ENCODE measurements around the gene IL13.

The IL13 gene

GRCh38 chr5:132655821-132656773 lies 1.9 kb upstream of the IL13 start:
- DNase-seq (ENCODE audit: low read depth in 3 of 3): no peak

- DNase-seq (ENCODE audit: low read depth in 3 of 3): no peak
Measured at GRCh38 chr5:132656774-132657355, 1.1 kb upstream of the IL13 start.

GRCh38 chr5:132658381-132659302 lies 669 bp downstream of the IL13 start:
- no peak for DNase-seq (ENCODE audit: low read depth in 3 of 3)

DNA sequence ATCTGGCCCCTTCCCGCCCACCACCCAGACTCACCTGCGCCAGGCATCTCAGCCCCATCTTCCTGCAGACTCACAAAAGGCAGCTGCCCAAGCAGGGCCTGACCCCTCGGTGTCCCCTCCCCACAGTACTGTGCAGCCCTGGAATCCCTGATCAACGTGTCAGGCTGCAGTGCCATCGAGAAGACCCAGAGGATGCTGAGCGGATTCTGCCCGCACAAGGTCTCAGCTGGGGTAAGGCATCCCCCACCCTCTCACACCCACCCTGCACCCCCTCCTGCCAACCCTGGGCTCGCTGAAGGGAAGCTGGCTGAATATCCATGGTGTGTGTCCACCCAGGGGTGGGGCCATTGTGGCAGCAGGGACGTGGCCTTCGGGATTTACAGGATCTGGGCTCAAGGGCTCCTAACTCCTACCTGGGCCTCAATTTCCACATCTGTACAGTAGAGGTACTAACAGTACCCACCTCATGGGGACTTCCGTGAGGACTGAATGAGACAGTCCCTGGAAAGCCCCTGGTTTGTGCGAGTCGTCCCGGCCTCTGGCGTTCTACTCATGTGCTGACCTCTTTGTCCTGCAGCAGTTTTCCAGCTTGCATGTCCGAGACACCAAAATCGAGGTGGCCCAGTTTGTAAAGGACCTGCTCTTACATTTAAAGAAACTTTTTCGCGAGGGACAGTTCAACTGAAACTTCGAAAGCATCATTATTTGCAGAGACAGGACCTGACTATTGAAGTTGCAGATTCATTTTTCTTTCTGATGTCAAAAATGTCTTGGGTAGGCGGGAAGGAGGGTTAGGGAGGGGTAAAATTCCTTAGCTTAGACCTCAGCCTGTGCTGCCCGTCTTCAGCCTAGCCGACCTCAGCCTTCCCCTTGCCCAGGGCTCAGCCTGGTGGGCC lies 1.9 kb downstream of the IL13 start:
- no peak for DNase-seq (ENCODE audit: low read depth in 3 of 3)

DNA sequence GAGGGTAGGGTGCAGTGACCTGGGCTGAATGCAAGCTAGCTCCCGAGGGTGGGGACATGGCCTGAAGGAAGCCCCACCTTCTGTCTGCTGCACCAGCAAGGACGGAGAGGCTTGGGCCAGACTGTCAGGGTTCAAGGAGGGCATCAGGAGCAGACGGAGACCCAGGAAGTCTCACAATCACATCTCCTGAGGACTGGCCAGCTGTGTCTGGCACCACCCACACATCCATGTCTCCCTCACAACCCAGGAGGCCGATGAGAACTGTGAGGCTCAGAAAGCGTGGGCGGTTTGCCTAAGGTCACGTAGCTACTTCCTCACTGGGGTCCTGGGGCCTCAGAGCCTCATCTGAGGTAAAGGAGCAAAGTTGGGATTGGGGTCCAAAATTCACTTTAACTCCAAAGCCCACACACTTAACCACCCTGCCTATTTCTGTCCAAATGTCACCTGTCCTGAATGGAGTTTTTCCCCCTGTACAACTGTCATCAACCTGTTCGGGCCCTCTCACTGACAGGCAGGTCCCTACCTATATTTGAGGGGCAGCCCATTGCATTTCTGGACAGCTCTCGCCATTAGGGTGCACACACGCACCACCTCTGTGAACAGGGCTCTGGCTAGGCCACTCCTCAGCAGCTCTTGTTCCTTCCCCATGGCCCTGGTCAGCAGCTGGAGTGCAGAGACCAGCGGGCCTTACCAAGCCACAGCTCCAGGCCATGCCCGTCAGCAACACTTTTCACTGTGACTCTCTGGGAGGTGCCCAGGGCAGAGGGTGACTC lies 3.4 kb downstream of the IL13 start:
- DNase-seq (ENCODE audit: low read depth in 3 of 3): no peak

DNA sequence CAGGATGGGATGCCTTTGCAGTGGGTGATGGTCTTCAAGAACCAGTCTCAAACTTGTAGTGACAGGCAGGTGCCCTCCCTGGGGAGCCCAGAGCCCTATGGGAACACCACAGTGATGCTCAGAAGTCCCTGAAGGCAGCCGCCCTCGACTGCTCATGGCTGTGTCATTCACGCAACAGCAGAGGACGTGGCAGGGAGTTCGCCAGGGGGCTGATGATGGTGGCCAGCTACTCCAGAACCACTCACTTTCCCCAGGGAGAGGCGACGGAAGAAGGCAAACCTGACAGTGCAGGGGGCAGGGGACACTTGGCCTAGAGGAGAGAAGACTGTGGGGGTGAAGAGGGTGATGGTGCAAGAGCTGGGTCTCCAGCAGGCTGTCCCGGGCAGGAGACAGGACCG lies 4.0 kb downstream of the IL13 start:
- no peak for DNase-seq (ENCODE audit: low read depth in 3 of 3)

DNA sequence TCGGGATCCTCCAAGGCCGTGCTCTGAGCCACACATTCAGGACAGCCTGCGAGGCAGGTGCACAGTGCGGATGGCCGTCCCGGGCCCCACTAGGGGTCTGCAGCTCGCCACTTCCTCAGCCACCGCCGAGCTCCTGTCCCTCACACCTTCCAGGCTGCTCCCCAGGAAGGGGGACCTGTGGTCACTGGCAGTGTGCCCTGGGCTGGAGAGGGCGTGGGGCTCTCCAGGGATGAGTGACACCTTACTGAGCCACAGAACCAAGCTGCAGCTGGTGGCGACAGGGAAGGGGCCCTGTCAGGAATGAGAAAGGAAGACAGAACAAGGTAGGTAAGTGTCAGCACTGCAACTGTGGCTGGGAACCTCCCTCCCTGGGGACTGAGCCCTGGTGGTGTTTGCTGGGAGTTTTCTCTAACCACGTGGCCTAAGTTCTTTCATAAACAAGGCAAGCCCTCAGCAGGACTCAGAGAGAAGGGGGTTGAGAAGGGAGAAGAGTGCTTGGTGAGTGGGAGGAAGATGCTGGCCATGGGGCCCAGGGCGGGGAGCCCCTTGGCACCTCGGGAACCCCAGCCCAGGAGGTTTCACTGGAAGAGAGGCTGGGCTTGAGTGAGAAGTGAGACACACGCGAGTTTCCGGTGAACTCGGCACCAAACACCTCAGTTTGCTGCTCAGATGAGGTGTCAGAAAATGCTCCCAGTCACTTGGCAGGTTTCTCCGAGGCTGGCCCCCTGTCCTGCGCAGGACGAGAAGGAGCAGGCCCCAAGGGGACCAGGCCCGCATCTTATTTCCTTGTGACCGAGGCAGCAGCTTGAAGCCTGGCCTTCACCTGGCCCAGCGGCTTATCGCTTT lies 5.2 kb downstream of the IL13 start:
- peak; percentile 28 to 62 (median 38) for DNase-seq (ENCODE audit: low read depth in 3 of 3)

DNA sequence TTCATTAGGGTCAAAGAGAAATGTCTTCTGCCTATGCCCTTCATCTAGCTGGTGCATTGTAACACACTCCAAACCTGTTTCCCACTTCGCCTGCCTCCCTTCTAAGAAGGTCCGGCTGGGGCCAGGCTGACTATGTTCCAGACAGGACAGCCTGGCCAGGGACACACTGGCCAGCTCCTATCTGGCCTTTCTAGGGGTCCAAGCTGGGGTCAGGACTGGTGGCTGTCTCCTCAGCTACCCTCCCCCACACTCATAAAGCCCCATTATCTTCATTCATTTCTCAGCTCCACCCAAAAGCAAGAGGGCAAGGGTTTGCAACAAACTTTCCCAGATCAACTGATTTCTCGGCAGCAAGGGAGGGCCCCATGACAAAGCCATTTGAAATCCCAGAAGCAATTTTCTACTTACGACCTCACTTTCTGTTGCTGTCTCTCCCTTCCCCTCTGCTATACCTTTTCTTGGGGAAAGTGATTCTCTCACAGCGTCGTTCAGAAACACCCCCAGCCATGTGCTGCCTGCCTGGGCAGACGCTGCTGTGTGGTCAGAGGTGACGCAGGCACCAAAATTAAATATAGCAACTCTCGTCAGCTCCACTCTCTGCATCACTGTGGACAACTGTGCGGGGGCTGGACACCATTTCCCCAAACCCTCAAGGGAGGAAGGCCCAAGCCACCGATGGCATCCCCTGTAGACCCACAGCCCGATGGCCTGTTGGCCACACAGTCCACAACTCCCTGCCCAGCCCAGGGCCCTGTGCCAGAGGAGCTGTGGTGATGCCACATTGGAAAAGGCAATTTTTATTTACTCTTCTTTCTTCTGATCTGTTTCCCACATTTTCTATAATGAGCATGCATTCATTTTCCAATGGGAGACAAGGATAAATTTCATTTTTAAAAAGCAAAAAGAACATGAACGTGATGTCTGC lies 6.1 kb downstream of the IL13 start:
- DNase-seq (ENCODE audit: low read depth in 3 of 3): no peak

- no peak for DNase-seq (ENCODE audit: low read depth in 3 of 3)
Measured at GRCh38 chr5:132664696-132665209, 6.8 kb downstream of the IL13 start.

DNA sequence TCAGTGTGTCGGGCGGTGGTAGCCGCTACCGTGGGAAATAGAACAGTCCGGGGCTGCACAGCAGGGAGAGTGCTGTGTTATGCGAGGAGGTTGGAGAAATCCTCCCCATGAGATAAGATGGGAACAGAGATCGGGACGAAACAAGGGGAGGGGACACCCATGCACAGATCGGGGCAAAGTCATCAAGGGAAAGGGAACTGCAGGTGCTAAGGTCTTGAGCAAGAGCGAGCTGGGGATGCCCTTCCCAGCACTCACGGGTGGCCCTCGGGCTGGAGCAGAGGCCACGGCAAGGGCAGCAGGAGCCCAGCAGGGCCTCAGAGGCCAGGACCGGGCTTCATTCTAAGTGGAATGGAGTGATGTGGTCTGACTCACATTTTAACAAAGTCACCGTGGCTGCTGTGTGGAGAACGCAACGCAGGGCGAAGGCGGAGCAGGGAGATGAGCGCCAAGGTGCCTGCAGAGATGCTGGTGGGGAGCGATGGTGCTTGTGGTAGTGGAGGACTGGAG lies 7.7 kb downstream of the IL13 start:
- DNase-seq (ENCODE audit: low read depth in 3 of 3): no peak

DNA sequence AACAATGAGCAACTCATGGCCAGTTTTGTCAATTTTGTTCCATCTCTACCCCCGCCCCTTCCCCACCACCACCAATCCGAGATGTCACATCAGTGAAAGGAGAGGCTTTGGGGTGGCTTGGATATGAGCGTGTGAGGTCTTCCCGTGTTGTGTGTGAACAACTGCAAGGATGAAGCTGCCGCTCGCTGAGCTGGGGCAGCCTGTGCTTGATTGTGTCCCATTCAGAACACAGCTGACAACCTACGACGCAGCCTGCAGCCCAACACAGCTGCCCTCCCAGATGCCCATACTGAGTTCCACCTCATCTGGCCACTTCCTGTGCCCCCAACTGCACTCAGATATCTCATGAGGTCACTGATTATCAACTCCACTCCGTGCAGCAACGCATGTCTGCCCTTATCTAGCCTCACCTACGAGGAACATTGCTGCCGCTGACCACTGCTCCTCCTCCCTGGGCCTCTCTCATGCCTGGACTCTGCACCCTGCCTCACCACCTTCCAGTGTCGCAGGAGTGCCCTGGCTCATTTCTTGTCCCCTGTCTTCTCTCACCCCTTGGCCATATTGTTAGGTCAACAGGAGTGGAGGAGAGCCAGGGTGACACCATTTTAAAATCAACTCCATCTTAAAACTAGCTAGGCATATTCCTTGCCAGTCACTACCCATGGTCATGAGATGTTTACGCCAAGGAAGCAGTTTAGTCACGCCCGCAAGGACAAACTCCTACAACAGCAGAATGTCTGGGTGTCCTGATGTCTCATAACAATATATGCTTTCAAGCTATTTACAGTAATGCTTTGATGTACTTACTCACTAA lies 8.5 kb downstream of the IL13 start:
- no peak for DNase-seq (ENCODE audit: low read depth in 3 of 3)

- no peak for DNase-seq (ENCODE audit: low read depth in 3 of 3)
Measured at GRCh38 chr5:132667309-132667708, 9.3 kb downstream of the IL13 start.

DNA sequence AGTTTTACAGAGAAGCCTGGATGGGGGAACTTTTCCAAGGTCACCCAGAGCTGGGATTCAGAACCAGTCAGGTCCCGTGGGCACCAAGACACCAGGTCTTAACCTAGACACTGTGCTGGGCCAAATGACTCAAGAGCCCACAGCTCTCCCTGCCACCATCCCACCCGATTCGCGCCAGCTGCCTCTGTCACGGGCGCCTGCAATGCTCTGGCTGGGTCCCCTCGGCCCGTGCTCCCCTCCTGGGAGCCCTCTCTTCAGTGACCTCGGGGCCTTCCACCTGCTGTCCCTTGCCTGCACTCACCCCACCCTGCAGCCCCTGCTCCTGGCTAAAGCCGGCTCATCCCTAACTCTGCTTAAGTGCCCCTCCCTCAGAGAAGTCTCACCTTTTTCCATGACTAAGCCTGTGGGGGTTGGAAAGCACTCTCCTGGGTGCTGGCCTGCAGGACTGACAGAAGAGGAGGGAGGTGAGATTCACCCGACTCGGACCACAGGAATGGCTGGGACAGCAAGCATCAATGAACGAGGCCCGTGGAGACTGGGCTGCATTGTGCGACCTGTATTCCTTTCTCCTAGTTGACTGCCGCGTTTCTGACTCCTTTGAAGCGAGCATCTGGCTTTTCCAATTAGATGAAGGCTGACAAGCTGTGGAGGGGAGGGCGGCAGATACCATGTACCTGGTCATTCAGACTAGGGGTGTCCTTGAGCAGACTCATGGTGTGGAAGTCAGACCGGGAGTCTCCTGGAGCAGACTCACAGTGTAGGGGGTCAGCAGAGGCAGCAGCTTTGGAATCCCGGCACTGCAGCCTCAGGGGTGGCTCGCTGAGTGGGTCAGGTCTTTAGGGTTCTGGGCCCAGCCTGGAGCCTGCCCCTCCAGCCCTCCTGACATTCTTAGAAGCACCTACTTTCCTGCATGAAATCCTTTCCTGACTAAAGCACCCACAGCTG lies 10.1 kb downstream of the IL13 start:
- no peak for DNase-seq (ENCODE audit: low read depth in 3 of 3)

DNA sequence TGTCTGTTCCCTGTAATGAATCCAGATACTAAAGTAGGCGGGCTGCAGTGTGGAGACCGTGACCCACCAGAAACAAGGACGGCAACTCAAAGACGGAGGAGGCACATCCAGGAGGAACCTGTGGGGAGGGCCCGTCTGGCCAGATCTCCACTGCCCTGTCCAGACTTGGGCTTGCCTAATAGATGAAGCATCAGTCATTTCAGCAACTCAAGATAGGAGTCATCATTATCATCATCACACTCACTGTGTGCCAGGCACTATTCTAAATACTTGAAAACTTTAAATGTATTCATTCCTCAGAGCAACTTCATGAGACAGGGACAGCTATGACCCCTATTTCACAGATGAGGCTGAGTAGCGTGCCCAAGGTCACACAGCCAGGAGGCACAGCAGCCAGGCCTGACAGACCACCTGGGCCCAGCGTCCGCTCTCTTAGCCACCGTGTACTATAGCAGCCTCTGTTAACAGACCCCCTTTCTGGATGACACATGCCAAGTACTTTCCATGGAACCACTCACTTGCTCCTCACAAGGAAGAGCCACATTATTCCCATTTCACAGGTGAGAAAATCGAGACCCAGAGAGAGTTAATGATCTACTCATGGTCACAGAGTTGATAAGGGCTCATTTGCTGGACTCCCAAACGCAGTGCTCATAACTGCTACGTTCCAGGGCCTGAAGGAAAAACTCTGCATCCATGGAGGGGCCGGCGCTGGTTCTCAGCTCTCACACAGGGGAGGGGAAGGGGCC lies 10.9 kb downstream of the IL13 start:
- no peak for DNase-seq (ENCODE audit: low read depth in 3 of 3)

DNA sequence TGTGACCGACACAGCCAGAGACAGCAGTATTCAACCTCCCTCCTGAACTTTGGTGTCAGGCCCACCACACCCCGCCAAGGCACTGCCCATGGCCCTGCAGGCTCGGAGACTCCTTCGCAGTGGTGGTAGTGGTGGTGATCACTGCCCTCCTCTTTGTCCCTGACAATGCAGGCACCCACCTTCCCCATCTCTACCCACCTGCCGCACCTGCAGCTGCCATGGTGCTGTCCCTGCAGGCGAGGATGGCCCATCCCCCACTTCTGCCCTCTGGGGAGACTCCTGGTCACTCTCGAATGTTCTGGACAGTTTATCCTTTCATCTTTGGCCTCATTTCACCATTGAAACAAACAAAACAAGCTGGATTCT lies 11.5 kb downstream of the IL13 start:
- DNase-seq (ENCODE audit: low read depth in 3 of 3): no peak

Data from stimulated activated CD4-positive, alpha-beta T cell treated with anti-CD3 and anti-CD28 coated beads, TNF-alpha, amount 100 ng/mL, for 48 hours (primary cell).